HEK293 (cell line): Measurements from ENCODE around the gene ACTR1B.

Experiments
- BCL11B ChIP-seq: fragments of 450-650 bp; formaldehyde crosslinking; IDR thresholded peaks from 2 replicates; pipeline ENCODE4 v1.5.1; 2016; ENCODE audit warnings: low read depth, missing biosample characterization, missing genetic modification characterization
- HOXA7 ChIP-seq: sonication (generic); formaldehyde crosslinking; IDR thresholded peaks from 2 replicates; pipeline ENCODE4 v1.8.1; 2022; ENCODE audit warnings: missing genetic modification reagents, borderline replicate concordance
- SP2 ChIP-seq: fragments of 450-650 bp; formaldehyde crosslinking; IDR thresholded peaks from 2 replicates; pipeline ENCODE4 v1.5.1; 2016; ENCODE audit warnings: missing biosample characterization, missing genetic modification characterization
- YY2 ChIP-seq: fragments of 450-650 bp; formaldehyde crosslinking; IDR thresholded peaks from 2 replicates; pipeline ENCODE4 v1.5.1; 2016; ENCODE audit warnings: missing biosample characterization, missing genetic modification characterization
- ZFP37 ChIP-seq: fragments of 450-650 bp; formaldehyde crosslinking; IDR thresholded peaks from 2 replicates; pipeline ENCODE4 v1.5.1; 2016; ENCODE audit warnings: missing biosample characterization, missing genetic modification characterization
- ZNF132 ChIP-seq: fragments of 450-650 bp; formaldehyde crosslinking; IDR thresholded peaks from 2 replicates; pipeline ENCODE4 v1.5.1; 2017; ENCODE audit warnings: missing biosample characterization, missing genetic modification characterization, borderline replicate concordance
- ZNF140 ChIP-seq: fragments of 450-650 bp; formaldehyde crosslinking; IDR thresholded peaks from 2 replicates; pipeline ENCODE4 v1.5.1; 2016; ENCODE audit warnings: missing biosample characterization, missing genetic modification characterization
- ZNF2 ChIP-seq: fragments of 450-650 bp; formaldehyde crosslinking; IDR thresholded peaks from 2 replicates; pipeline ENCODE4 v1.5.1; 2016; ENCODE audit warnings: missing biosample characterization, missing genetic modification characterization
- ZNF24 ChIP-seq: fragments of 450-650 bp; formaldehyde crosslinking; IDR thresholded peaks from 2 replicates; pipeline ENCODE4 v1.5.1; 2016; ENCODE audit warnings: missing biosample characterization, missing genetic modification characterization
- ZNF37A ChIP-seq: fragments of 450-650 bp; IDR thresholded peaks from 2 replicates; pipeline ENCODE4 v1.5.1; 2018; ENCODE audit warnings: missing biosample characterization, missing genetic modification characterization
- ZNF521 ChIP-seq: fragments of 450-650 bp; formaldehyde crosslinking; IDR thresholded peaks from 2 replicates; pipeline ENCODE4 v1.5.1; 2017; ENCODE audit warnings: missing biosample characterization, mild to moderate bottlenecking, missing genetic modification characterization
- ZNF600 ChIP-seq: fragments of 450-650 bp; formaldehyde crosslinking; IDR thresholded peaks from 2 replicates; pipeline ENCODE4 v1.5.1; 2016; ENCODE audit warnings: missing biosample characterization, missing genetic modification characterization
- ZNF645 ChIP-seq: fragments of 450-650 bp; formaldehyde crosslinking; IDR thresholded peaks from 2 replicates; pipeline ENCODE4; 2016; ENCODE audit warnings: missing biosample characterization, missing genetic modification characterization
- ZNF660 ChIP-seq: fragments of 450-650 bp; IDR thresholded peaks from 2 replicates; pipeline ENCODE4 v1.5.1; 2018; ENCODE audit warnings: missing biosample characterization, mild to moderate bottlenecking, missing genetic modification characterization
- ZNF670 ChIP-seq: fragments of 450-650 bp; formaldehyde crosslinking; IDR thresholded peaks from 2 replicates; pipeline ENCODE4 v1.5.1; 2016; ENCODE audit warnings: missing biosample characterization, missing genetic modification characterization, low read depth
- ZNF76 ChIP-seq: fragments of 450-650 bp; formaldehyde crosslinking; IDR thresholded peaks from 2 replicates; pipeline ENCODE4; 2016; ENCODE audit warnings: low read depth, missing biosample characterization, missing genetic modification characterization, borderline replicate concordance
- TF ChIP-seq, protein P1 (sequence below): fragments of 450-650 bp; formaldehyde crosslinking; IDR thresholded peaks from 2 replicates; pipeline ENCODE4 v1.5.1; 2016; ENCODE audit warnings: missing biosample characterization, missing genetic modification characterization
- TF ChIP-seq, protein P2 (sequence below): fragments of 450-650 bp; formaldehyde crosslinking; IDR thresholded peaks from 2 replicates; pipeline ENCODE4 v1.5.1; 2016; ENCODE audit warnings: missing biosample characterization, missing genetic modification characterization
- TF ChIP-seq, protein P3 (sequence below): fragments of 450-650 bp; formaldehyde crosslinking; IDR thresholded peaks from 2 replicates; pipeline ENCODE4 v1.5.1; 2016; ENCODE audit warnings: missing biosample characterization, missing genetic modification characterization
- TF ChIP-seq, protein P4 (sequence below): fragments of 450-650 bp; formaldehyde crosslinking; IDR thresholded peaks from 2 replicates; pipeline ENCODE4 v1.5.1; 2016; ENCODE audit warnings: missing biosample characterization, missing genetic modification characterization
- TF ChIP-seq, protein P5 (sequence below): fragments of 450-650 bp; formaldehyde crosslinking; IDR thresholded peaks from 2 replicates; pipeline ENCODE4 v1.5.1; 2016; ENCODE audit warnings: missing biosample characterization, missing genetic modification characterization

Gene ACTR1B

DNA sequence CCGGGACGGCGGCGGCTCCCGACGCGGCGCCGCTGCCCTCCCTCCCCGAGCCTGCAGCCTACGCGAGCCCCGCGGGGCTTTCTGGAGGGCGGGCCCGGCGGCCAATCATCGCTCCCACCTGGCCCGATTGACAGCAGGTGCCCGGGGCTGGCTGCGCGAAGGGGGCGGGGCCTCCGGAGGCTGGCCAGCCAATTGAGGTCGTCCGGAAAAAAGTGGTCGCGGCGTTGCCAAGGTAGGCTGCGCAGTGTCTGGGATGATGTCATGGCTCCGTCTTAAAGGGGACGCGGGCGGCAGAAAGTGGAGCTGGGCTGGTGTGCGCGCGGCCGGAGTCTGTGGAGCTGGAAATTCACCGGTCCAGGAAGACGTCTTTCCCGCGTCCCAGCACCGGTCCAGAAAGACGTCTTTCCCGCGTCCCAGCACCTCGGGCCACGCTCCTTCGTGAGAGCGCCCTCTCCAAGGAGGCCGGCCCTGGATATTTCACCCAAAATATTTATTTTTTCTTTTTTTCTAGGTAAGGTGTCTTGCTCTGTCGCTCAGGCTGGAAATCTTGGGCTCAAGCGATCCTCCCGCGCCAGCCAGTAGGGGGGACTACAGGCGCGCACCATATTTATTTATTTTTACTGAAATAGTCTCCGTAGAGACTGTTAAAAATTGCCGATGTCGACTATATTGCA is at the start of gene ACTR1B (continued):
- TF ChIP-seq ZNF521 (tag by site-specific recombination) (no peak), ZNF670 (no peak), ZFP37 (tag by site-specific recombination) (no peak), ZNF37A (no peak), ZNF2 (no peak), HOXA7 (CRISPR knock-in tag) (no peak), ZNF600 (tag by site-specific recombination) (no peak), ZNF645 (tag by site-specific recombination) (no peak), ZNF660 (peak; percentile 60; the same call in 1 of the 2 replicates), ZNF24 (tag by site-specific recombination) (peak; percentile 56; the same call in 1 of the 2 replicates), YY2 (no peak), ZNF132 (tag by site-specific recombination) (no peak), SP2 (peak; percentile 88), ZNF140 (tag by site-specific recombination) (no peak), BCL11B (tag by site-specific recombination) (no peak), ZNF76 (tag by site-specific recombination) (peak; percentile 40; the same call in 1 of the 2 replicates)
- TF ChIP-seq, protein P1, sequence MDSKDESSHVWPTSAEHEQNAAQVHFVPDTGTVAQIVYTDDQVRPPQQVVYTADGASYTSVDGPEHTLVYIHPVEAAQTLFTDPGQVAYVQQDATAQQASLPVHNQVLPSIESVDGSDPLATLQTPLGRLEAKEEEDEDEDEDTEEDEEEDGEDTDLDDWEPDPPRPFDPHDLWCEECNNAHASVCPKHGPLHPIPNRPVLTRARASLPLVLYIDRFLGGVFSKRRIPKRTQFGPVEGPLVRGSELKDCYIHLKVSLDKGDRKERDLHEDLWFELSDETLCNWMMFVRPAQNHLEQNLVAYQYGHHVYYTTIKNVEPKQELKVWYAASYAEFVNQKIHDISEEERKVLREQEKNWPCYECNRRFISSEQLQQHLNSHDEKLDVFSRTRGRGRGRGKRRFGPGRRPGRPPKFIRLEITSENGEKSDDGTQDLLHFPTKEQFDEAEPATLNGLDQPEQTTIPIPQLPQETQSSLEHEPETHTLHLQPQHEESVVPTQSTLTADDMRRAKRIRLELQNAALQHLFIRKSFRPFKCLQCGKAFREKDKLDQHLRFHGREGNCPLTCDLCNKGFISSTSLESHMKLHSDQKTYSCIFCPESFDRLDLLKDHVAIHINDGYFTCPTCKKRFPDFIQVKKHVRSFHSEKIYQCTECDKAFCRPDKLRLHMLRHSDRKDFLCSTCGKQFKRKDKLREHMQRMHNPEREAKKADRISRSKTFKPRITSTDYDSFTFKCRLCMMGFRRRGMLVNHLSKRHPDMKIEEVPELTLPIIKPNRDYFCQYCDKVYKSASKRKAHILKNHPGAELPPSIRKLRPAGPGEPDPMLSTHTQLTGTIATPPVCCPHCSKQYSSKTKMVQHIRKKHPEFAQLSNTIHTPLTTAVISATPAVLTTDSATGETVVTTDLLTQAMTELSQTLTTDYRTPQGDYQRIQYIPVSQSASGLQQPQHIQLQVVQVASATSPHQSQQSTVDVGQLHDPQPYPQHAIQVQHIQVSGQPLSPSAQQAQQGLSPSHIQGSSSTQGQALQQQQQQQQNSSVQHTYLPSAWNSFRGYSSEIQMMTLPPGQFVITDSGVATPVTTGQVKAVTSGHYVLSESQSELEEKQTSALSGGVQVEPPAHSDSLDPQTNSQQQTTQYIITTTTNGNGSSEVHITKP (tag by site-specific recombination) = peak; percentile 97
- TF ChIP-seq, protein P2, sequence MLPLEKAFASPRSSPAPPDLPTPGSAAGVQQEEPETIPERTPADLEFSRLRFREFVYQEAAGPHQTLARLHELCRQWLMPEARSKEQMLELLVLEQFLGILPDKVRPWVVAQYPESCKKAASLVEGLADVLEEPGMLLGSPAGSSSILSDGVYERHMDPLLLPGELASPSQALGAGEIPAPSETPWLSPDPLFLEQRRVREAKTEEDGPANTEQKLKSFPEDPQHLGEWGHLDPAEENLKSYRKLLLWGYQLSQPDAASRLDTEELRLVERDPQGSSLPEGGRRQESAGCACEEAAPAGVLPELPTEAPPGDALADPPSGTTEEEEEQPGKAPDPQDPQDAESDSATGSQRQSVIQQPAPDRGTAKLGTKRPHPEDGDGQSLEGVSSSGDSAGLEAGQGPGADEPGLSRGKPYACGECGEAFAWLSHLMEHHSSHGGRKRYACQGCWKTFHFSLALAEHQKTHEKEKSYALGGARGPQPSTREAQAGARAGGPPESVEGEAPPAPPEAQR (tag by site-specific recombination) = no peak
- TF ChIP-seq, protein P3, sequence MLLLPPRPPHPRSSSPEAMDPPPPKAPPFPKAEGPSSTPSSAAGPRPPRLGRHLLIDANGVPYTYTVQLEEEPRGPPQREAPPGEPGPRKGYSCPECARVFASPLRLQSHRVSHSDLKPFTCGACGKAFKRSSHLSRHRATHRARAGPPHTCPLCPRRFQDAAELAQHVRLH (tag by site-specific recombination) = no peak
- TF ChIP-seq, protein P4, sequence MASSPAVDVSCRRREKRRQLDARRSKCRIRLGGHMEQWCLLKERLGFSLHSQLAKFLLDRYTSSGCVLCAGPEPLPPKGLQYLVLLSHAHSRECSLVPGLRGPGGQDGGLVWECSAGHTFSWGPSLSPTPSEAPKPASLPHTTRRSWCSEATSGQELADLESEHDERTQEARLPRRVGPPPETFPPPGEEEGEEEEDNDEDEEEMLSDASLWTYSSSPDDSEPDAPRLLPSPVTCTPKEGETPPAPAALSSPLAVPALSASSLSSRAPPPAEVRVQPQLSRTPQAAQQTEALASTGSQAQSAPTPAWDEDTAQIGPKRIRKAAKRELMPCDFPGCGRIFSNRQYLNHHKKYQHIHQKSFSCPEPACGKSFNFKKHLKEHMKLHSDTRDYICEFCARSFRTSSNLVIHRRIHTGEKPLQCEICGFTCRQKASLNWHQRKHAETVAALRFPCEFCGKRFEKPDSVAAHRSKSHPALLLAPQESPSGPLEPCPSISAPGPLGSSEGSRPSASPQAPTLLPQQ (tag by site-specific recombination) = peak; percentile 98
- TF ChIP-seq, protein P5, sequence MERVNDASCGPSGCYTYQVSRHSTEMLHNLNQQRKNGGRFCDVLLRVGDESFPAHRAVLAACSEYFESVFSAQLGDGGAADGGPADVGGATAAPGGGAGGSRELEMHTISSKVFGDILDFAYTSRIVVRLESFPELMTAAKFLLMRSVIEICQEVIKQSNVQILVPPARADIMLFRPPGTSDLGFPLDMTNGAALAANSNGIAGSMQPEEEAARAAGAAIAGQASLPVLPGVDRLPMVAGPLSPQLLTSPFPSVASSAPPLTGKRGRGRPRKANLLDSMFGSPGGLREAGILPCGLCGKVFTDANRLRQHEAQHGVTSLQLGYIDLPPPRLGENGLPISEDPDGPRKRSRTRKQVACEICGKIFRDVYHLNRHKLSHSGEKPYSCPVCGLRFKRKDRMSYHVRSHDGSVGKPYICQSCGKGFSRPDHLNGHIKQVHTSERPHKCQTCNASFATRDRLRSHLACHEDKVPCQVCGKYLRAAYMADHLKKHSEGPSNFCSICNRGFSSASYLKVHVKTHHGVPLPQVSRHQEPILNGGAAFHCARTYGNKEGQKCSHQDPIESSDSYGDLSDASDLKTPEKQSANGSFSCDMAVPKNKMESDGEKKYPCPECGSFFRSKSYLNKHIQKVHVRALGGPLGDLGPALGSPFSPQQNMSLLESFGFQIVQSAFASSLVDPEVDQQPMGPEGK (tag by site-specific recombination) = 0 out of 2 replicates have a peak, but pooled peaks have one; percentile 7
- TF ChIP-seq, all 188 proteins: peak for 40
